SK-N-SH (cell line): ENCODE results near the gene CALML4. TPM values are rescaled to one million over a fixed set of nuclear protein-coding genes. Genes with fewer than 3 reads are reported as not detected.

Source experiments
- CTCF ChIA-PET: fragments of 300-600, 350-600 bp; formaldehyde crosslinking; extraction: SDS; loops from one replicate; lab custom pipeline; 2021; lab: Yijun Ruan, JAX
- POLR2A ChIA-PET: fragments of 350-600 bp; sonication (Branson Sonifier 250); formaldehyde crosslinking; extraction: SDS; loops from one replicate; lab custom pipeline; 2020; ENCODE audit warnings: antibody characterized with exemption, inconsistent platforms; lab: Yijun Ruan, JAX
- DNase-seq: peaks from one replicate; pipeline ENCODE4 v3.0.0; 2012
- H2AFZ ChIP-seq: fragments of 200-600 bp; sonication (generic); 2 replicates; pipeline ENCODE4 v1.8.1; 2016; ENCODE audit warnings: antibody characterized with exemption, mild to moderate bottlenecking, low read depth
- H3F3A ChIP-seq: fragments of 200-600 bp; sonication (generic); replicated peaks from 2 replicates; pipeline ENCODE3; 2016; ENCODE audit warnings: antibody characterized with exemption, mild to moderate bottlenecking; ENCODE audit not compliant: insufficient read depth
- H3K27ac ChIP-seq, 2 experiments: fragments of 200-500 bp in 1 of 2; fragments of 200-600 bp in 1 of 2; sonication (Bioruptor generic) in 1 of 2; sonication (generic), shearing (Covaris generic) in 1 of 2; 2 replicates each; pipeline versions ENCODE4 v1.5.1 to v1.6.1; 2014 to 2016; ENCODE audit warnings: low read depth in 2 of 2, inconsistent platforms in 1 of 2, low read length in 1 of 2, mild to moderate bottlenecking in 1 of 2, mixed read lengths in 1 of 2
- H3K27me3 ChIP-seq: fragments of 200-600 bp; sonication (generic), shearing (Covaris generic); 2 replicates; pipeline ENCODE4 v1.6.1; 2016; ENCODE audit warnings: mixed run types; ENCODE audit not compliant: insufficient read depth
- H3K36me3 ChIP-seq, 2 experiments: fragments of 200-500 bp in 1 of 2; fragments of 200-600 bp in 1 of 2; sonication (Bioruptor generic) in 1 of 2; sonication (generic) in 1 of 2; replicated peaks in 1 of 2; 2 replicates each; pipeline versions ENCODE3 to v1.5.1; 2014 to 2016; ENCODE audit warnings: low read length in 1 of 2, mild to moderate bottlenecking in 1 of 2; ENCODE audit not compliant: insufficient read depth in 2 of 2, control insufficient read depth in 1 of 2
- H3K4me1 ChIP-seq, 2 experiments: fragments of 200-500 bp in 1 of 2; fragments of 200-600 bp in 1 of 2; sonication (Bioruptor generic) in 1 of 2; sonication (generic), shearing (Covaris generic) in 1 of 2; 2 replicates each; pipeline versions ENCODE4 v1.5.1 to v1.6.1; 2014 to 2016; ENCODE audit warnings: low read depth in 1 of 2, low read length in 1 of 2, mixed run types in 1 of 2; ENCODE audit not compliant: insufficient read depth in 2 of 2, control insufficient read depth in 1 of 2
- H3K4me2 ChIP-seq: fragments of 200-600 bp; sonication (generic), shearing (Covaris generic); 2 replicates; pipeline ENCODE4 v1.6.1; 2017; ENCODE audit warnings: mixed run types
- H3K4me3 ChIP-seq, 2 experiments: fragments of 200-500 bp in 1 of 2; fragments of 200-600 bp in 1 of 2; sonication (Bioruptor generic) in 1 of 2; sonication (generic), shearing (Covaris generic) in 1 of 2; 2 replicates each; pipeline versions ENCODE4 v1.5.1 to v1.8.1; 2014 to 2016; ENCODE audit warnings: low read depth in 2 of 2, inconsistent platforms in 1 of 2, low read length in 1 of 2, mild to moderate bottlenecking in 1 of 2, mixed read lengths in 1 of 2, moderate library complexity in 1 of 2
- H3K79me2 ChIP-seq: fragments of 200-600 bp; sonication (generic); 2 replicates; pipeline ENCODE4 v1.8.1; 2017; ENCODE audit warnings: mild to moderate bottlenecking; ENCODE audit not compliant: insufficient read depth
- H3K9ac ChIP-seq: fragments of 200-600 bp; sonication (generic); 2 replicates; pipeline ENCODE4 v1.6.1; 2017; ENCODE audit warnings: mixed run types
- H3K9me2 ChIP-seq: fragments of 200-600 bp; sonication (generic); 2 replicates; pipeline ENCODE4 v1.6.1; 2017; ENCODE audit warnings: mixed run types
- H3K9me3 ChIP-seq: fragments of 200-600 bp; sonication (generic); 2 replicates; pipeline ENCODE4 v1.6.1; 2017; ENCODE audit warnings: mixed run types, mild to moderate bottlenecking, moderate library complexity
- H4K20me1 ChIP-seq: fragments of 200-600 bp; sonication (generic); 2 replicates; pipeline ENCODE4 v1.6.1; 2017; ENCODE audit warnings: mild to moderate bottlenecking, mixed run types; ENCODE audit not compliant: insufficient read depth
- CTCF ChIP-seq: fragments of 200-600 bp; sonication (generic); IDR thresholded peaks from 2 replicates; pipeline ENCODE4 v1.6.1; 2017; ENCODE audit warnings: antibody characterized with exemption, mild to moderate bottlenecking, moderate library complexity
- FOXM1 ChIP-seq: IDR thresholded peaks from 2 replicates; pipeline ENCODE4 v1.4.0; 2012; ENCODE audit warnings: low read depth, mild to moderate bottlenecking
- GABPA ChIP-seq: IDR thresholded peaks from 2 replicates; pipeline ENCODE4 v1.4.0; 2012; ENCODE audit warnings: low read depth, mild to moderate bottlenecking
- RAD21 ChIP-seq: IDR thresholded peaks from 2 replicates; pipeline ENCODE4 v1.6.1; 2012; ENCODE audit warnings: mild to moderate bottlenecking, low read length
- SMC3 ChIP-seq: IDR thresholded peaks from 2 replicates; pipeline ENCODE4 v1.6.1; 2012; ENCODE audit warnings: low read depth, low read length, improper control_type of control experiment
- TAF1 ChIP-seq: IDR thresholded peaks from 2 replicates; pipeline ENCODE4 v1.6.1; 2012; ENCODE audit warnings: low read depth, mild to moderate bottlenecking, low read length, moderate library complexity, borderline replicate concordance
- TEAD4 ChIP-seq: IDR thresholded peaks from 2 replicates; pipeline ENCODE4 v1.4.0; 2012; ENCODE audit warnings: mild to moderate bottlenecking, borderline replicate concordance; ENCODE audit not compliant: insufficient read depth
- WGBS: methylation state at CpG from one replicate; pipeline ENCODE4 v1.1.6; 2017; ENCODE audit warnings: low lambda C conversion rate; 5-methylcytosine and 5-hydroxymethylcytosine counted together
- polyA plus RNA-seq, 3 experiments: library from polyadenylated mRNA; depleted of rRNA; stranded (reverse); fragments of >200 nt; gene quantifications; 2 replicates each; pipeline ENCODE4 v1.2.3, GENCODE V29; 2012

Gene CALML4
- polyA plus RNA-seq, 1 of the 3 experiments (the other 2 are of a cell fraction) = 3.1 TPM

DNA sequence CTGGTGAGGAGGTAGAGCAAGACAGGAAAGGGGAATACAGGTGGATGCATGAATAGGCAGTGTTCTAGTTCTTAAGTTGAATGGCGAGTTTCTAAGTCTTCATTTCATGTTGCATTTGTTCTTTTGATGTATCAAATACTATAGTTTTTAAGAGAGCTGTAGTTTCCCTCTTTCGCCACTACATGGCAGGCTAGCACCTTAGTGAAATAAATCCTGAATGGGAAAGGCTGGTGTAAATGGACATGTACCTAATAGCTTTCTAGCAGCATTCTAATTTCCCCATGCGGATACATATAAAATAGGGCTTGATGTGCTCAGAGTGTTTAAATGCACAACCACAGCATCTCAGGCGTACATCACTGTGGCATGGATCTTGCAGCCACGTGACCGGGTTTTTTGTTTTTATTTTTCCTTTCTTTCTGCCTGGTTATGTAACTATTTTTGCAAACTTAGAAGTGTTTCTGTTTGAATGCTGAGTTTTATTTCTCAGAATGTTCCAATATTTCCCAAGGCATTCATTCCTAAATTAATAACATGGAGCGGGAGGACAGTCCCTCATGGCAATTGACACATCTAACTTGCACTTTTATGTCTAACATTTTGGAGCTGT, 47.9 kb upstream of the CALML4 start:
- no peaks in the 10 kb centered on the region for H3K79me2 ChIP-seq
- peak; percentile 94 for TF ChIP-seq CTCF
- peak; percentile 77 for TF ChIP-seq SMC3
- TF ChIP-seq TAF1 = no peak
- peak; percentile 93 for TF ChIP-seq RAD21
- TF ChIP-seq GABPA = no peak
- TF ChIP-seq, all 33 proteins: peak for 3
- no peaks in the 10 kb centered on the region for H3K9me2 ChIP-seq
- no peaks in the 10 kb centered on the region for H4K20me1 ChIP-seq
- POLR2A ChIA-PET = interaction anchor here (1.2 to 1.4 kb wide), 2 partner anchors 25 kb away, joined by 3 to 6 read pairs; partner anchors contain the start of gene FEM1B
- H3K27ac ChIP-seq = no peak overlapping the region
- peak; percentile 75 for DNase-seq
- H3F3A ChIP-seq = peaks cover 4% of the 10 kb centered on the region
- H3K27me3 ChIP-seq = no peaks in the 10 kb centered on the region
- no peaks in the 10 kb centered on the region for H3K9me3 ChIP-seq
- CTCF ChIA-PET = interaction anchor here (0.6 to 3.0 kb wide), 45 partner anchors 9 to 672 kb away, joined by 3 to 51 read pairs (median 4); partner anchors contain the start of gene FEM1B
- H3K4me3 ChIP-seq = no peak overlapping the region; a peak in 1 of 4 replicates
- no peak overlapping the region for H3K4me2 ChIP-seq
- H3K4me1 ChIP-seq = no peaks in the 10 kb centered on the region
- 24% methylated on average over 7 of the region's 7 CpGs for WGBS
- H3K36me3 ChIP-seq = no peaks in the 10 kb centered on the region
- no peak overlapping the region for H3K9ac ChIP-seq
- H2AFZ ChIP-seq = 0 out of 2 replicates have a peak overlapping the region, but pooled peaks have one; percentile 6

DNA sequence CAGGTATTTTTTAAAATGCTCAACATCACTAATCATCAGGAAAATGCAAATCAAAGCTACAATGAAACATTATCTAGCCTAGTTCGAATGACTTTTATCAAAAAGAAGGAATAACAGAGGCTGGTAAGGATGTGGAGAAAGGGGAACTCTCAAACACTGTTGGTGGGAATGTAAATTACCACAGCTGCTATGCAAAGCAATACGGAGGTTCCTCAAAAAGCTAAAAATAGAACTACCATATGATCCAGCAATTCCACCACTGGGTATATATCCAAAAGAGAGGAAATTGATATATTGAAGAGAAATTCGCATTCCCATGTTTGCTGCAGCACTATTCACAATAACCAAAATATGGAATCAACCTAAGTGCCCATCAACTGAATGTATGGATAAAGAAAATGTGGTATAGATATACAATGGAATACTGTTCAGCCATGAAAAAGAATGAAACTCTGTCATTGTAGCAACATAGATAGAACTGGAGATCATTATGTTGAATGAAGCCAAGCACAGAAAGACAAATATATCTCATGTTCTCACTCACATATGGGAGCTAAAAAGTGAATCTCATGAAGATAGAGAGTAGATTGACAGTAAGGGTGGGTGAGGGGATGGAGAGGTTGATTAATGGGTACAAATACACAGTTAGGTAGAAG, 44.1 kb upstream of the CALML4 start:
- no peaks in the 10 kb centered on the region for H3K9me2 ChIP-seq
- H3K4me1 ChIP-seq = no peaks in the 10 kb centered on the region
- 48% methylated on average over 3 of the region's 3 CpGs for WGBS
- no peak overlapping the region for H2AFZ ChIP-seq
- no peaks in the 10 kb centered on the region for H3K27me3 ChIP-seq
- ChIA-PET POLR2A (no interaction called here), CTCF (interaction anchor here (1.1 to 4.0 kb wide), 3 partner anchors 29 to 301 kb away, joined by 3 to 22 read pairs (median 8); partner anchors contain the start of gene FEM1B)
- no peaks in the 10 kb centered on the region for H3K36me3 ChIP-seq
- peaks cover 4% of the 10 kb centered on the region for H3F3A ChIP-seq
- no peak overlapping the region for H3K4me2 ChIP-seq
- no peak overlapping the region for H3K4me3 ChIP-seq
- no peak overlapping the region for H3K9ac ChIP-seq
- DNase-seq = no peak
- no peaks in the 10 kb centered on the region for H4K20me1 ChIP-seq
- no peak overlapping the region for H3K27ac ChIP-seq
- no peaks in the 10 kb centered on the region for H3K79me2 ChIP-seq
- TF ChIP-seq TEAD4 (no peak), FOXM1 (no peak)
- 0 out of 2 replicates have a peak, but pooled peaks cover 7% of the 10 kb centered on the region for H3K9me3 ChIP-seq
